Esophagus muscularis mucosa (tissue), 3 donors: ENCODE measurements around the gene PTPRN2.

Experiments used
- POLR2A ChIP-seq: fragments of 450-650 bp; IDR thresholded peaks from one replicate; pipeline ENCODE4 v1.6.1; 2017; ENCODE audit warnings: antibody characterized with exemption, moderate library complexity, mild to moderate bottlenecking, low read depth
- TF ChIP-seq, protein P1 (sequence below), 3 experiments: fragments of 200-600 bp in 2 of 3; fragments of 450-650 bp in 1 of 3; sonication (generic) in 2 of 3; IDR thresholded peaks; one replicate each; pipeline ENCODE4 v1.5.1; 2017 to 2019; ENCODE audit warnings: antibody characterized with exemption in 3 of 3, mild to moderate bottlenecking in 2 of 3, moderate library complexity in 1 of 3

- no peak for TF ChIP-seq POLR2A
- TF ChIP-seq, protein P1, sequence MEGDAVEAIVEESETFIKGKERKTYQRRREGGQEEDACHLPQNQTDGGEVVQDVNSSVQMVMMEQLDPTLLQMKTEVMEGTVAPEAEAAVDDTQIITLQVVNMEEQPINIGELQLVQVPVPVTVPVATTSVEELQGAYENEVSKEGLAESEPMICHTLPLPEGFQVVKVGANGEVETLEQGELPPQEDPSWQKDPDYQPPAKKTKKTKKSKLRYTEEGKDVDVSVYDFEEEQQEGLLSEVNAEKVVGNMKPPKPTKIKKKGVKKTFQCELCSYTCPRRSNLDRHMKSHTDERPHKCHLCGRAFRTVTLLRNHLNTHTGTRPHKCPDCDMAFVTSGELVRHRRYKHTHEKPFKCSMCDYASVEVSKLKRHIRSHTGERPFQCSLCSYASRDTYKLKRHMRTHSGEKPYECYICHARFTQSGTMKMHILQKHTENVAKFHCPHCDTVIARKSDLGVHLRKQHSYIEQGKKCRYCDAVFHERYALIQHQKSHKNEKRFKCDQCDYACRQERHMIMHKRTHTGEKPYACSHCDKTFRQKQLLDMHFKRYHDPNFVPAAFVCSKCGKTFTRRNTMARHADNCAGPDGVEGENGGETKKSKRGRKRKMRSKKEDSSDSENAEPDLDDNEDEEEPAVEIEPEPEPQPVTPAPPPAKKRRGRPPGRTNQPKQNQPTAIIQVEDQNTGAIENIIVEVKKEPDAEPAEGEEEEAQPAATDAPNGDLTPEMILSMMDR (IDR thresholded peaks at IDR 0.05) = no peak
These were observed 1048.9 kb downstream of the PTPRN2 start for GRCh38 chr7:157538735-157539134.
